SK-N-SH (cell line): ENCODE measurements around the gene GPR180. TPM values are rescaled to one million over a fixed set of nuclear protein-coding genes. Genes with fewer than 3 reads are reported as not detected.

Experiments used
- CTCF ChIA-PET: fragments of 300-600, 350-600 bp; formaldehyde crosslinking; extraction: SDS; loops from one replicate; lab custom pipeline; 2021; lab: Yijun Ruan, JAX
- POLR2A ChIA-PET: fragments of 350-600 bp; sonication (Branson Sonifier 250); formaldehyde crosslinking; extraction: SDS; loops from one replicate; lab custom pipeline; 2020; ENCODE audit warnings: antibody characterized with exemption, inconsistent platforms; lab: Yijun Ruan, JAX
- DNase-seq: peaks from one replicate; pipeline ENCODE4 v3.0.0; 2012
- H2AFZ ChIP-seq: fragments of 200-600 bp; sonication (generic); 2 replicates; pipeline ENCODE4 v1.8.1; 2016; ENCODE audit warnings: antibody characterized with exemption, mild to moderate bottlenecking, low read depth
- H3F3A ChIP-seq: fragments of 200-600 bp; sonication (generic); replicated peaks from 2 replicates; pipeline ENCODE3; 2016; ENCODE audit warnings: antibody characterized with exemption, mild to moderate bottlenecking; ENCODE audit not compliant: insufficient read depth
- H3K27ac ChIP-seq, 2 experiments: fragments of 200-500 bp in 1 of 2; fragments of 200-600 bp in 1 of 2; sonication (Bioruptor generic) in 1 of 2; sonication (generic), shearing (Covaris generic) in 1 of 2; 2 replicates each; pipeline versions ENCODE4 v1.5.1 to v1.6.1; 2014 to 2016; ENCODE audit warnings: low read depth in 2 of 2, inconsistent platforms in 1 of 2, low read length in 1 of 2, mild to moderate bottlenecking in 1 of 2, mixed read lengths in 1 of 2
- H3K27me3 ChIP-seq: fragments of 200-600 bp; sonication (generic), shearing (Covaris generic); 2 replicates; pipeline ENCODE4 v1.6.1; 2016; ENCODE audit warnings: mixed run types; ENCODE audit not compliant: insufficient read depth
- H3K36me3 ChIP-seq, 2 experiments: fragments of 200-500 bp in 1 of 2; fragments of 200-600 bp in 1 of 2; sonication (Bioruptor generic) in 1 of 2; sonication (generic) in 1 of 2; replicated peaks in 1 of 2; 2 replicates each; pipeline versions ENCODE3 to v1.5.1; 2014 to 2016; ENCODE audit warnings: low read length in 1 of 2, mild to moderate bottlenecking in 1 of 2; ENCODE audit not compliant: insufficient read depth in 2 of 2, control insufficient read depth in 1 of 2
- H3K4me1 ChIP-seq, 2 experiments: fragments of 200-500 bp in 1 of 2; fragments of 200-600 bp in 1 of 2; sonication (Bioruptor generic) in 1 of 2; sonication (generic), shearing (Covaris generic) in 1 of 2; 2 replicates each; pipeline versions ENCODE4 v1.5.1 to v1.6.1; 2014 to 2016; ENCODE audit warnings: low read depth in 1 of 2, low read length in 1 of 2, mixed run types in 1 of 2; ENCODE audit not compliant: insufficient read depth in 2 of 2, control insufficient read depth in 1 of 2
- H3K4me2 ChIP-seq: fragments of 200-600 bp; sonication (generic), shearing (Covaris generic); 2 replicates; pipeline ENCODE4 v1.6.1; 2017; ENCODE audit warnings: mixed run types
- H3K4me3 ChIP-seq, 2 experiments: fragments of 200-500 bp in 1 of 2; fragments of 200-600 bp in 1 of 2; sonication (Bioruptor generic) in 1 of 2; sonication (generic), shearing (Covaris generic) in 1 of 2; 2 replicates each; pipeline versions ENCODE4 v1.5.1 to v1.8.1; 2014 to 2016; ENCODE audit warnings: low read depth in 2 of 2, inconsistent platforms in 1 of 2, low read length in 1 of 2, mild to moderate bottlenecking in 1 of 2, mixed read lengths in 1 of 2, moderate library complexity in 1 of 2
- H3K79me2 ChIP-seq: fragments of 200-600 bp; sonication (generic); 2 replicates; pipeline ENCODE4 v1.8.1; 2017; ENCODE audit warnings: mild to moderate bottlenecking; ENCODE audit not compliant: insufficient read depth
- H3K9ac ChIP-seq: fragments of 200-600 bp; sonication (generic); 2 replicates; pipeline ENCODE4 v1.6.1; 2017; ENCODE audit warnings: mixed run types
- H3K9me2 ChIP-seq: fragments of 200-600 bp; sonication (generic); 2 replicates; pipeline ENCODE4 v1.6.1; 2017; ENCODE audit warnings: mixed run types
- H3K9me3 ChIP-seq: fragments of 200-600 bp; sonication (generic); 2 replicates; pipeline ENCODE4 v1.6.1; 2017; ENCODE audit warnings: mixed run types, mild to moderate bottlenecking, moderate library complexity
- H4K20me1 ChIP-seq: fragments of 200-600 bp; sonication (generic); 2 replicates; pipeline ENCODE4 v1.6.1; 2017; ENCODE audit warnings: mild to moderate bottlenecking, mixed run types; ENCODE audit not compliant: insufficient read depth
- CHD2 ChIP-seq: fragments of 150-350 bp; IDR thresholded peaks from 2 replicates; pipeline ENCODE4 v1.6.1; 2018; ENCODE audit warnings: low read length; ENCODE audit not compliant: partially characterized antibody
- EZH2phosphoT487 ChIP-seq: fragments of 200-600 bp; sonication (generic); IDR thresholded peaks from 2 replicates; pipeline ENCODE4 v1.6.1; 2017; ENCODE audit warnings: low read depth, mixed run types, mild to moderate bottlenecking, antibody characterized with exemption, moderate library complexity, borderline replicate concordance
- FOXM1 ChIP-seq: IDR thresholded peaks from 2 replicates; pipeline ENCODE4 v1.4.0; 2012; ENCODE audit warnings: low read depth, mild to moderate bottlenecking
- GATA2 ChIP-seq: sonication (generic); formaldehyde crosslinking; IDR thresholded peaks from 2 replicates; pipeline ENCODE4 v1.5.0; 2020; ENCODE audit warnings: mild to moderate bottlenecking, missing genetic modification reagents
- MEF2A ChIP-seq: IDR thresholded peaks from 2 replicates; pipeline ENCODE4 v1.4.0; 2012; ENCODE audit warnings: low read depth, borderline replicate concordance
- MXI1 ChIP-seq: IDR thresholded peaks from 2 replicates; pipeline ENCODE4 v1.6.1; 2012; ENCODE audit warnings: mild to moderate bottlenecking, low read depth, low read length, improper control_type of control experiment
- RAD21 ChIP-seq: IDR thresholded peaks from 2 replicates; pipeline ENCODE4 v1.6.1; 2012; ENCODE audit warnings: mild to moderate bottlenecking, low read length
- RXRA ChIP-seq: IDR thresholded peaks from 2 replicates; pipeline ENCODE4 v1.4.0; 2012; ENCODE audit warnings: low read depth, mild to moderate bottlenecking, borderline replicate concordance
- SMC3 ChIP-seq: IDR thresholded peaks from 2 replicates; pipeline ENCODE4 v1.6.1; 2012; ENCODE audit warnings: low read depth, low read length, improper control_type of control experiment
- TAF1 ChIP-seq: IDR thresholded peaks from 2 replicates; pipeline ENCODE4 v1.6.1; 2012; ENCODE audit warnings: low read depth, mild to moderate bottlenecking, low read length, moderate library complexity, borderline replicate concordance
- TEAD4 ChIP-seq: IDR thresholded peaks from 2 replicates; pipeline ENCODE4 v1.4.0; 2012; ENCODE audit warnings: mild to moderate bottlenecking, borderline replicate concordance; ENCODE audit not compliant: insufficient read depth
- YY1 ChIP-seq: IDR thresholded peaks from 2 replicates; pipeline ENCODE4 v1.4.0; 2012; ENCODE audit warnings: low read depth, mild to moderate bottlenecking
- WGBS: methylation state at CpG from one replicate; pipeline ENCODE4 v1.1.6; 2017; ENCODE audit warnings: low lambda C conversion rate; 5-methylcytosine and 5-hydroxymethylcytosine counted together
- polyA plus RNA-seq, 3 experiments: library from polyadenylated mRNA; depleted of rRNA; stranded (reverse); fragments of >200 nt; gene quantifications; 2 replicates each; pipeline ENCODE4 v1.2.3, GENCODE V29; 2012
- TF ChIP-seq, protein P1 (sequence below): IDR thresholded peaks from 2 replicates; pipeline ENCODE4 v1.4.0; 2012; ENCODE audit warnings: low read depth, borderline replicate concordance
- TF ChIP-seq, protein P2 (sequence below): fragments of 150-350 bp; IDR thresholded peaks from 2 replicates; pipeline ENCODE4 v1.6.1; 2016; ENCODE audit warnings: mild to moderate bottlenecking, low read depth, low read length
- TF ChIP-seq, protein P3 (sequence below): IDR thresholded peaks from 2 replicates; pipeline ENCODE4 v1.6.1; 2012; ENCODE audit warnings: mild to moderate bottlenecking, low read depth, low read length, moderate library complexity
- TF ChIP-seq, protein P4 (sequence below): IDR thresholded peaks from 2 replicates; pipeline ENCODE4; 2012

Gene GPR180
- polyA plus RNA-seq, 1 of the 3 experiments (the other 2 are of a cell fraction), result 1.8 TPM

DNA sequence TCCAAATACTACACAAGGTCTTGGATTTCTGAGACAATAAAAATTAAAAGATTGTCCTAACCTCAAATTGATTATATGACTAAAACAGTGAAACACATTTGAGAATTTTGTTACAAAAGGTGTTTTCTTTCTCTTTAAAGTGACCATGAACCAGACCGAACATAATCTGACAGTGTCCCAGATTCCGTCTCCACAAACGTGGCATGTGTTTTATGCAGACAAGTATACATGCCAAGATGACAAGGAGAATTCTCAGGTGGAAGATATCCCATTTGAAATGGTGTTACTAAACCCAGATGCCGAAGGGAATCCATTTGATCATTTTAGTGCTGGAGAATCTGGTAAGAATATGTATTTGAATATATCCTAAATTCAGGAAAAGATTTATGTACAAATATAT lies 10.4 kb downstream of the GPR180 start:
- no peak overlapping the region for H3K27ac ChIP-seq
- TF ChIP-seq TEAD4, result no peak
- no peak for TF ChIP-seq TAF1
- ChIA-PET CTCF (interaction anchor here (11.3 kb wide), 1 partner anchor 180 kb away, joined by 307 read pairs; no protein-coding TSS in a partner anchor), POLR2A (no interaction called here)
- no peak overlapping the region for H3K4me3 ChIP-seq
- H3F3A ChIP-seq, result peaks cover 4% of the 10 kb centered on the region
- no peaks in the 10 kb centered on the region for H4K20me1 ChIP-seq
- no peak overlapping the region for H3K9ac ChIP-seq
- DNase-seq, result no peak
- peaks cover 64 to 72% of the 10 kb centered on the region in 2 experiments for H3K36me3 ChIP-seq
- H3K79me2 ChIP-seq, result peaks cover 22% of the 10 kb centered on the region
- no peaks in the 10 kb centered on the region for H3K9me3 ChIP-seq
- H3K9me2 ChIP-seq, result no peaks in the 10 kb centered on the region
- no peaks in the 10 kb centered on the region for H3K27me3 ChIP-seq
- H2AFZ ChIP-seq, result no peak overlapping the region
- H3K4me2 ChIP-seq, result no peak overlapping the region
- 79% methylated on average over 4 of the region's 4 CpGs for WGBS
- no peaks in the 10 kb centered on the region; a peak in 1 of 4 replicates for H3K4me1 ChIP-seq

DNA sequence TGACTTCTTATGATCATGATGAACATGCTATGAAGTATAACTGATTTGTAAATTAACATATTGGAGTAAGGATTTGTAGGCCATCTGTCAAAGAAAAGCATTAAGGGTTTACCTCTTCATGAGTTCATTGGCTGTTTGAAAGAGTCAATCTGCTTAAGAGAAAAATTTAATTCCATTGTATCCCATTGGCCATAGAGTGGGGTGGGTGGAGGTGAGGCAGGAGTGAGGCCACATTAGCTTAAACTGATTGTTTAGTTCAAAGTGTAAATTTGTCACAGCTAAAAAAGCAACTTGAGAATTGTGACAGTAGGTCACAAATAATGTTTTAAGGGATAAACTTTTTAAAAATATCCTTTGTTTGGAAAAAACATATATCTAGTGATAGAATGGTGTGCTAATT lies 11.4 kb downstream of the GPR180 start:
- Histone ChIP-seq H3K9me3 (no peaks in the 10 kb centered on the region), H3K36me3 (peaks cover 65 to 67% of the 10 kb centered on the region in 2 experiments), H3K9me2 (no peaks in the 10 kb centered on the region), H3K4me1 (no peaks in the 10 kb centered on the region; a peak in 1 of 4 replicates), H3K27me3 (no peaks in the 10 kb centered on the region), H3K27ac (no peak overlapping the region), H3K79me2 (peaks cover 22% of the 10 kb centered on the region), H3F3A (peaks cover 4% of the 10 kb centered on the region), H3K4me2 (no peak overlapping the region), H2AFZ (no peak overlapping the region), H4K20me1 (no peaks in the 10 kb centered on the region), H3K9ac (no peak overlapping the region), H3K4me3 (no peak overlapping the region)
- ChIA-PET POLR2A (no interaction called here), CTCF (interaction anchor here (1.0 to 11.3 kb wide), 4 partner anchors 9 to 543 kb away, joined by 3 to 307 read pairs (median 4); no protein-coding TSS in a partner anchor)
- no peak for DNase-seq
- no peak for TF ChIP-seq MXI1
- TF ChIP-seq, protein P1, sequence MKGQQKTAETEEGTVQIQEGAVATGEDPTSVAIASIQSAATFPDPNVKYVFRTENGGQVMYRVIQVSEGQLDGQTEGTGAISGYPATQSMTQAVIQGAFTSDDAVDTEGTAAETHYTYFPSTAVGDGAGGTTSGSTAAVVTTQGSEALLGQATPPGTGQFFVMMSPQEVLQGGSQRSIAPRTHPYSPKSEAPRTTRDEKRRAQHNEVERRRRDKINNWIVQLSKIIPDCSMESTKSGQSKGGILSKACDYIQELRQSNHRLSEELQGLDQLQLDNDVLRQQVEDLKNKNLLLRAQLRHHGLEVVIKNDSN, result no peak
- TF ChIP-seq, protein P2, sequence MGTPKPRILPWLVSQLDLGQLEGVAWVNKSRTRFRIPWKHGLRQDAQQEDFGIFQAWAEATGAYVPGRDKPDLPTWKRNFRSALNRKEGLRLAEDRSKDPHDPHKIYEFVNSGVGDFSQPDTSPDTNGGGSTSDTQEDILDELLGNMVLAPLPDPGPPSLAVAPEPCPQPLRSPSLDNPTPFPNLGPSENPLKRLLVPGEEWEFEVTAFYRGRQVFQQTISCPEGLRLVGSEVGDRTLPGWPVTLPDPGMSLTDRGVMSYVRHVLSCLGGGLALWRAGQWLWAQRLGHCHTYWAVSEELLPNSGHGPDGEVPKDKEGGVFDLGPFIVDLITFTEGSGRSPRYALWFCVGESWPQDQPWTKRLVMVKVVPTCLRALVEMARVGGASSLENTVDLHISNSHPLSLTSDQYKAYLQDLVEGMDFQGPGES, result no peak
- TF ChIP-seq, protein P3, sequence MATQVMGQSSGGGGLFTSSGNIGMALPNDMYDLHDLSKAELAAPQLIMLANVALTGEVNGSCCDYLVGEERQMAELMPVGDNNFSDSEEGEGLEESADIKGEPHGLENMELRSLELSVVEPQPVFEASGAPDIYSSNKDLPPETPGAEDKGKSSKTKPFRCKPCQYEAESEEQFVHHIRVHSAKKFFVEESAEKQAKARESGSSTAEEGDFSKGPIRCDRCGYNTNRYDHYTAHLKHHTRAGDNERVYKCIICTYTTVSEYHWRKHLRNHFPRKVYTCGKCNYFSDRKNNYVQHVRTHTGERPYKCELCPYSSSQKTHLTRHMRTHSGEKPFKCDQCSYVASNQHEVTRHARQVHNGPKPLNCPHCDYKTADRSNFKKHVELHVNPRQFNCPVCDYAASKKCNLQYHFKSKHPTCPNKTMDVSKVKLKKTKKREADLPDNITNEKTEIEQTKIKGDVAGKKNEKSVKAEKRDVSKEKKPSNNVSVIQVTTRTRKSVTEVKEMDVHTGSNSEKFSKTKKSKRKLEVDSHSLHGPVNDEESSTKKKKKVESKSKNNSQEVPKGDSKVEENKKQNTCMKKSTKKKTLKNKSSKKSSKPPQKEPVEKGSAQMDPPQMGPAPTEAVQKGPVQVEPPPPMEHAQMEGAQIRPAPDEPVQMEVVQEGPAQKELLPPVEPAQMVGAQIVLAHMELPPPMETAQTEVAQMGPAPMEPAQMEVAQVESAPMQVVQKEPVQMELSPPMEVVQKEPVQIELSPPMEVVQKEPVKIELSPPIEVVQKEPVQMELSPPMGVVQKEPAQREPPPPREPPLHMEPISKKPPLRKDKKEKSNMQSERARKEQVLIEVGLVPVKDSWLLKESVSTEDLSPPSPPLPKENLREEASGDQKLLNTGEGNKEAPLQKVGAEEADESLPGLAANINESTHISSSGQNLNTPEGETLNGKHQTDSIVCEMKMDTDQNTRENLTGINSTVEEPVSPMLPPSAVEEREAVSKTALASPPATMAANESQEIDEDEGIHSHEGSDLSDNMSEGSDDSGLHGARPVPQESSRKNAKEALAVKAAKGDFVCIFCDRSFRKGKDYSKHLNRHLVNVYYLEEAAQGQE, result no peak
- no peak for TF ChIP-seq SMC3
- TF ChIP-seq YY1, result no peak
- TF ChIP-seq CHD2, result no peak
- TF ChIP-seq GATA2 (CRISPR knock-in tag), result no peak
- no peak for TF ChIP-seq RXRA
- TF ChIP-seq FOXM1, result no peak
- TF ChIP-seq, protein P4, sequence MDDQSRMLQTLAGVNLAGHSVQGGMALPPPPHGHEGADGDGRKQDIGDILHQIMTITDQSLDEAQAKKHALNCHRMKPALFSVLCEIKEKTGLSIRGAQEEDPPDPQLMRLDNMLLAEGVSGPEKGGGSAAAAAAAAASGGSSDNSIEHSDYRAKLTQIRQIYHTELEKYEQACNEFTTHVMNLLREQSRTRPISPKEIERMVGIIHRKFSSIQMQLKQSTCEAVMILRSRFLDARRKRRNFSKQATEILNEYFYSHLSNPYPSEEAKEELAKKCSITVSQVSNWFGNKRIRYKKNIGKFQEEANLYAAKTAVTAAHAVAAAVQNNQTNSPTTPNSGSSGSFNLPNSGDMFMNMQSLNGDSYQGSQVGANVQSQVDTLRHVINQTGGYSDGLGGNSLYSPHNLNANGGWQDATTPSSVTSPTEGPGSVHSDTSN, result no peak
- no peak for TF ChIP-seq MEF2A
- TF ChIP-seq RAD21, result no peak
- no peak for TF ChIP-seq EZH2phosphoT487
